ENCODE data around the gene CDC45.

The CDC45 gene

DNA sequence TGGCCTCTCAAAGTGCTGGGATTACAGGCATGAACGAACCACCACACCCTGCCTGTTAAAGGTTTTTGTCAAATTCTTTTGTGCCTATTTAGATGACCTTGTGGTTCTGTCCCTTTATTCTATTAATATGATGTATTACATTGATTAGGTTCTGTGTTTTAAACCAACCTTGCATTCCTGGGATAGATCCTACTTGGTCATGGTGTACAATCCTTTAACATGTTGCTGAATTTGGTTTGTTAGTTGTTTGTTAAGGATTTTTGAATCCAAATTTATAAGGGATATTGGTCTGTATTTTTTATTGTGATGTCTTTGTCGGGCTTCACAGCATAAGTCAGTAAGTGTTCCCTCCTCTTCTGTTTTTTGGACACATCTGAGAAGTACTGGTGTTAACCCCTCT, 73.5 kb downstream of the CDC45 start:
- no peak overlapping the region for H3K4me3 ChIP-seq (replicated peaks; ENCODE audit: low read depth, low read length)
- H3K27me3 ChIP-seq (replicated peaks; ENCODE audit: control insufficient read depth, insufficient read depth, low read length) = no peaks in the 10 kb centered on the region; the same call in 1 of the 2 replicates
- H3K36me3 ChIP-seq (ENCODE audit: control insufficient read depth, insufficient read depth, low read length) = no peaks in the 10 kb centered on the region
- TF ChIP-seq, protein P1, sequence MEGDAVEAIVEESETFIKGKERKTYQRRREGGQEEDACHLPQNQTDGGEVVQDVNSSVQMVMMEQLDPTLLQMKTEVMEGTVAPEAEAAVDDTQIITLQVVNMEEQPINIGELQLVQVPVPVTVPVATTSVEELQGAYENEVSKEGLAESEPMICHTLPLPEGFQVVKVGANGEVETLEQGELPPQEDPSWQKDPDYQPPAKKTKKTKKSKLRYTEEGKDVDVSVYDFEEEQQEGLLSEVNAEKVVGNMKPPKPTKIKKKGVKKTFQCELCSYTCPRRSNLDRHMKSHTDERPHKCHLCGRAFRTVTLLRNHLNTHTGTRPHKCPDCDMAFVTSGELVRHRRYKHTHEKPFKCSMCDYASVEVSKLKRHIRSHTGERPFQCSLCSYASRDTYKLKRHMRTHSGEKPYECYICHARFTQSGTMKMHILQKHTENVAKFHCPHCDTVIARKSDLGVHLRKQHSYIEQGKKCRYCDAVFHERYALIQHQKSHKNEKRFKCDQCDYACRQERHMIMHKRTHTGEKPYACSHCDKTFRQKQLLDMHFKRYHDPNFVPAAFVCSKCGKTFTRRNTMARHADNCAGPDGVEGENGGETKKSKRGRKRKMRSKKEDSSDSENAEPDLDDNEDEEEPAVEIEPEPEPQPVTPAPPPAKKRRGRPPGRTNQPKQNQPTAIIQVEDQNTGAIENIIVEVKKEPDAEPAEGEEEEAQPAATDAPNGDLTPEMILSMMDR (IDR thresholded peaks at IDR 0.05; ENCODE audit: insufficient read depth, low read length, poor library complexity, severe bottlenecking) = no peak
- DNase-seq (ENCODE audit: extremely low read depth, insufficient read length) = no peak

DNA sequence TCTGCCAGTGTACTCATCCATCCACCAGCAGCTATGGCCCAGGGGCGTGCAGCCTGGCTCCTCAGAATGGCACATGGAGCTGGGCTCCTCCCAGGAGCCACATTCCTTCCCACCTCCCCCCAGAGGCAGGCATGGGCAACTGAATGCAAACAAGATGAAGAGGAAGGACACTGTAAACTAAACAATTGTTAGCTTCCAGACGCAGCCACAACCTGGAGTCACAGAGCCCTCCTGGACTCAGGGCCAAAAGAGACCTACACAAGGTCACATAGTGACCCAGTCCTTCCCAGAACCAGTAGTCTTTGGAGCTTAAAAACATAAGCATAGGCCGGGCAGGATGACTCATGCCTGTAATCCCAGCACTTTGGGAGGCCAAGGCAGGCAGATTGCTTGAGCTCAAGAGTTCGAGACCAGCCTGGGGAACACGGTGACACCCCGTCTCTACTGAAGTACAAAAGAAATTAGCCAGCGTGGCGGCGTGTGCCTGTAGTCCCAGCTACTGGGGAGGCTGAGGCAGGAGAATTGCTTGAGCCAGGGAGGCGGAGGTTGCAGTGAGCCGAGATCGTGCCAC, 75.2 kb downstream of the CDC45 start:
- DNase-seq (ENCODE audit: extremely low read depth, insufficient read length) = no peak
- Histone ChIP-seq H3K36me3 (ENCODE audit: control insufficient read depth, insufficient read depth, low read length) (no peaks in the 10 kb centered on the region), H3K27me3 (replicated peaks; ENCODE audit: control insufficient read depth, insufficient read depth, low read length) (no peaks in the 10 kb centered on the region), H3K4me3 (replicated peaks; ENCODE audit: low read depth, low read length) (no peak overlapping the region)
- TF ChIP-seq, protein P1 (IDR thresholded peaks at IDR 0.05; ENCODE audit: insufficient read depth, low read length, poor library complexity, severe bottlenecking) = no peak

GRCh38 chr22:19555651-19556050, 75.9 kb downstream of the CDC45 start:
- TF ChIP-seq, protein P1 (IDR thresholded peaks at IDR 0.05; ENCODE audit: insufficient read depth, low read length, poor library complexity, severe bottlenecking) = no peak
- no peaks in the 10 kb centered on the region for H3K27me3 ChIP-seq (replicated peaks; ENCODE audit: control insufficient read depth, insufficient read depth, low read length)
- no peaks in the 10 kb centered on the region for H3K36me3 ChIP-seq (ENCODE audit: control insufficient read depth, insufficient read depth, low read length)
- DNase-seq (ENCODE audit: extremely low read depth, insufficient read length) = no peak
- no peak overlapping the region for H3K4me3 ChIP-seq (replicated peaks; ENCODE audit: low read depth, low read length)

- Histone ChIP-seq H3K27me3 (replicated peaks; ENCODE audit: control insufficient read depth, insufficient read depth, low read length) (no peaks in the 10 kb centered on the region), H3K4me3 (replicated peaks; ENCODE audit: low read depth, low read length) (no peak overlapping the region), H3K36me3 (ENCODE audit: control insufficient read depth, insufficient read depth, low read length) (no peaks in the 10 kb centered on the region)
- no peak for DNase-seq (ENCODE audit: extremely low read depth, insufficient read length)
- TF ChIP-seq, protein P1 (IDR thresholded peaks at IDR 0.05; ENCODE audit: insufficient read depth, low read length, poor library complexity, severe bottlenecking) = no peak
Measured at GRCh38 chr22:19556963-19557545, 77.3 kb downstream of the CDC45 start.

DNA sequence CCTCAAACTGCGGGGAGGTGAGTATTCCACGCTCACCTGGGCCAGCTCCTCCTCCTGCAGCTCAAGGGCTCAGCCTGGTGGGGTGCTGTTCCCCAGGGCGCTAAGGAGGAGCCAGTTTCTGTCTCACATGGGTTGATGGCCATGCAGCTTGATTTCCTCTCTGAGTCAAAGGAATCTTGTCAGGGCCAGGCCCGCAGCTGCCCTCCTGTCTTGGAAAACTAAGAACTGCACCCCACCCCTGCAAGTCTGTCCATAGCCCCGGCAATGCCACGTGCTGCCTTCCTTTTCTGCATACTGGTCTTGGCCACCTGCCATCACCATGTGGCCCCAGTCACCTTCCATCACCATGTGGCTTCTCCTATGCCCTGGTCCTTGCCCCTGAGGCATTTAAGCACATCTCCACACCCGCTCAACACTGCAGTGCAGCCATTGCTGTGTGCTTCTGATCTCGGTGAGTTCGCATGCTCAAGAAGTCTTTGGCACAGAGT, 79.6 kb downstream of the CDC45 start:
- H3K36me3 ChIP-seq (ENCODE audit: control insufficient read depth, insufficient read depth, low read length) = no peaks in the 10 kb centered on the region
- H3K4me3 ChIP-seq (replicated peaks; ENCODE audit: low read depth, low read length) = no peak overlapping the region
- TF ChIP-seq, protein P1 (IDR thresholded peaks at IDR 0.05; ENCODE audit: insufficient read depth, low read length, poor library complexity, severe bottlenecking) = no peak
- DNase-seq (ENCODE audit: extremely low read depth, insufficient read length) = no peak
- H3K27me3 ChIP-seq (replicated peaks; ENCODE audit: control insufficient read depth, insufficient read depth, low read length) = no peaks in the 10 kb centered on the region

Data from GM06990 (cell line).